ENCODE measurements around the gene MTTP.

MTTP gene

GRCh38 chr4:99654361-99654761 lies 79.7 kb downstream of the MTTP start:
- Histone ChIP-seq H3K4me2 (peak overlapping the region in 2 of 11 experiments; percentile 12 to 18; a peak in 1 of 22 replicates), H3K27me3 (no peaks in the 10 kb centered on the region), H3K4me3 (no peak overlapping the region), H3K9me3 (replicated peaks in 1 of 11) (peaks cover 0 to 35% (median 15%) of the 10 kb centered on the region in 11 experiments; a peak in 15 of 22 replicates), H3K9ac (no peak overlapping the region), H4K20me1 (no peaks in the 10 kb centered on the region), H3K4me1 (peaks cover 0 to 42% (median 15%) of the 10 kb centered on the region in 10 experiments; a peak in 14 of 20 replicates), H3K36me3 (no peaks in the 10 kb centered on the region), H3K27ac (no peak overlapping the region)
- no peak for TF ChIP-seq Cebpa-rat (IDR thresholded peaks at IDR 0.05)

DNA sequence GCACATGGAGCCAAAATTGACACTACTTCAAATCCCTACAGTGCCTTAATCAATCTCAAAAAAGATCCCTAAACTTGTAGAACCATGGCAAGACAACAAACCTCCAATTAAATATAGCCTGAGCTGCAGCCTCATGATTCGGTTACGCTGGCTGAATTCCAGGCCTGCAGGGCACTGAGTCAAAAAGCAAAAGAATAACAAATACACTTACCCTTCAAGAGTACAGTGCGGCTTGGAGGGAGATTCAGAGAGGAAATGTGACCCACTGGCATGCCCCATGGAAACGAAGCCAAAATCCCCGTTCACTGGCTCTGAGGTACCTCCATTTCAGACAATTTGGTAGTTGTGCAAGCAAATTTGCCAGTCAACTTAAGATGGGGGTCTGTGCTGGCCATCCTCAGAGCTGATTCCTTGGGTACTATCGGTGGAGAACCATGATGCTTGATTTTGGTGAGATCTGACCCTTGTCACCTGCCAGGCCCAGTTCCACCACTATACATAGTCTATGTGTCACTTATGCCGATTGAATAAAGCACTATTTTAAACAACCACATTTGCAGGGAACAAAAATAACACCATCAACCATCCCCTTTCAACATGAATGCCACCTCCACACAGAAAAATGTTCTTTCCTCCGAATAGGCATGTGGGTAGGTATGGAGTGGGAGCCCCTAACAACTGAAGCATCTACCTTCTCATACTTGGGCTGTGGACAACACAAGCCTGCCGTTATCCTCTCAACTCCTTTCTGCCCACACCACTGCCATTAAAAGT lies 80.9 kb downstream of the MTTP start:
- Histone ChIP-seq H3K9me3 (replicated peaks in 1 of 11) (peaks cover 0 to 31% (median 15%) of the 10 kb centered on the region in 11 experiments; a peak in 15 of 22 replicates), H3K27me3 (no peaks in the 10 kb centered on the region), H3K4me2 (no peak overlapping the region), H3K9ac (no peak overlapping the region), H3K27ac (no peak overlapping the region), H3K36me3 (no peaks in the 10 kb centered on the region), H3K4me1 (peaks cover 0 to 30% (median 10%) of the 10 kb centered on the region in 10 experiments; a peak in 10 of 20 replicates), H4K20me1 (no peaks in the 10 kb centered on the region), H3K4me3 (no peak overlapping the region)
- no peak for TF ChIP-seq Cebpa-rat (IDR thresholded peaks at IDR 0.05)

DNA sequence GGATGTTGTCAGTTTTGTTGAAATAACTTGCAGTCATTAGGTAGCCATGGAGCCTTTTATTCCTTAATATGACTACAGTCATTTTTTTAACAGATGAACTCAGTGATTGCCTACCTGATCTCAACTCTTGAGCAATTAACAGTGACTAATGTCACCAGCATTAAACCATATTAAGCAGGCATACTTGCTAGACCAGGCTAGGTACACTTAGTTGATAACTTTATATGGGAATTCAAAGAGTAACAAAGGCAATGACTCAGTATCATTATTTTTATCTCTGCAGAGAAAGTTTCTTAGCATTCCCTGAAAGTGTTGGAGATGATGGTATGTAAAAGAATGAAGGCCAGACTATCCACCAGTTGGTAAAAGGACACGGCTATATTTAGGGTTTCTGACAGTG lies 83.2 kb downstream of the MTTP start, which contains the start of gene C4orf54:
Gene C4orf54, minus strand, starts transcription at position 31 of the 400 bp plus-strand sequence. CDS start 3,180 bp downstream, outside the sequence.
- Histone ChIP-seq H3K36me3 (no peaks in the 10 kb centered on the region), H3K4me2 (no peak within 1 kb of the TSS), H3K27ac (no peak within 1 kb of the TSS), H3K27me3 (no peaks in the 10 kb centered on the region), H3K4me1 (peaks cover 0 to 14% (median 5%) of the 10 kb centered on the region in 10 experiments; a peak in 10 of 20 replicates), H3K4me3 (no peak within 1 kb of the TSS), H3K9ac (no peak within 1 kb of the TSS), H3K9me3 (replicated peaks in 1 of 11) (peaks cover 0 to 14% (median 4%) of the 10 kb centered on the region in 11 experiments; a peak in 10 of 22 replicates), H4K20me1 (no peaks in the 10 kb centered on the region)
- no peak for TF ChIP-seq Cebpa-rat (IDR thresholded peaks at IDR 0.05)

GRCh38 chr4:99658666-99659065 lies 84.0 kb downstream of the MTTP start:
- no peak overlapping the region for H3K4me3 ChIP-seq
- no peak overlapping the region for H3K4me2 ChIP-seq
- peaks cover 0 to 8% (median 0%) of the 10 kb centered on the region in 10 experiments; a peak in 3 of 20 replicates for H3K4me1 ChIP-seq
- H3K27ac ChIP-seq: no peak overlapping the region
- no peak for TF ChIP-seq Cebpa-rat (IDR thresholded peaks at IDR 0.05)
- no peaks in the 10 kb centered on the region for H3K27me3 ChIP-seq
- no peak overlapping the region for H3K9ac ChIP-seq
- peaks cover 0 to 8% (median 0%) of the 10 kb centered on the region in 11 experiments; a peak in 1 of 22 replicates for H3K9me3 ChIP-seq (replicated peaks in 1 of 11)
- H4K20me1 ChIP-seq: no peaks in the 10 kb centered on the region
- no peaks in the 10 kb centered on the region for H3K36me3 ChIP-seq

DNA sequence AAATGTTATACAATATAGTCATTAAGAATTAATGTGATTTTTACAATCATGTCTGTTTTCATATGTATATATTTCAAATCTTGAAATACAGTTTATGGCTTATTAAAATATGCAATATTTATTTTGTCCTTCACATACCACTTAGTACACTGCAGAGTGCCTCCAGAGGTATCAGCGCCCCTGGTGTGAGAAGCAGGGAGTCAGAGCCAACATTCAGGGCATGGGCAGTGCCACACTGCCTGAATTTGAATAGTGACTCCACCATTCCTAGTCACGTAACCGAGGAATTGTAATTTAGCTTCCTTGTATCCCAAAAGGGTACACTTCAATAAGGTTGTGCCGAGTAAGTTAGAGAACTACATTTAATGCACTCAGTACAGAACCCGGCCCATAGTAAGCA lies 87.3 kb downstream of the MTTP start:
- no peak overlapping the region for H3K27ac ChIP-seq
- no peak overlapping the region for H3K9ac ChIP-seq
- H3K9me3 ChIP-seq (replicated peaks in 1 of 11): no peaks in the 10 kb centered on the region
- no peak for TF ChIP-seq Cebpa-rat (IDR thresholded peaks at IDR 0.05)
- no peaks in the 10 kb centered on the region for H4K20me1 ChIP-seq
- H3K36me3 ChIP-seq: no peaks in the 10 kb centered on the region
- H3K4me2 ChIP-seq: no peak overlapping the region
- H3K4me3 ChIP-seq: no peak overlapping the region
- H3K27me3 ChIP-seq: no peaks in the 10 kb centered on the region
- H3K4me1 ChIP-seq: no peaks in the 10 kb centered on the region

DNA sequence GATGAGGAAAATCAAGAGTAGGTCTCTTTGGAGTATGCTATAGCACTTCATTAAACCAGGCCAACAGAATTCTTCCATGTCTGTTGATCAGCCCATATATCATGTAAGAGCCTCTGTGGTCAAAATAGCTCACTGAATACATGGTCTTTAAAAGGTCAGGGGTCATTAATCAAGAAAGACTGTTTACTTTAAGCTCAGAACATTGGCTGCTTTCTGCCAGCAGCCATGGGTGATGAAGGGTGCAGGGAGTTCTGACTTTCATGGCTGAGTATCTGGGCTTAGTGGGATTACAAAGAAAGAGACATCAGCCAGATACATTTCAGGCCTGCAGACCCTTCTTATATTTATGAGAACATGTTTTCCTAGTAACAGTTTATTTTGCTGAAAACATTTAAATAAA lies 90.1 kb downstream of the MTTP start:
- Histone ChIP-seq H3K27me3 (no peaks in the 10 kb centered on the region), H3K4me2 (no peak overlapping the region), H3K27ac (no peak overlapping the region), H3K4me1 (no peaks in the 10 kb centered on the region), H3K36me3 (no peaks in the 10 kb centered on the region), H3K4me3 (no peak overlapping the region), H3K9me3 (replicated peaks in 1 of 11) (no peaks in the 10 kb centered on the region), H4K20me1 (no peaks in the 10 kb centered on the region), H3K9ac (no peak overlapping the region)
- TF ChIP-seq Cebpa-rat (IDR thresholded peaks at IDR 0.05): no peak

- Histone ChIP-seq H3K27me3 (no peaks in the 10 kb centered on the region), H3K27ac (no peak overlapping the region)
Measured at GRCh38 chr4:99665983-99666382, 91.4 kb downstream of the MTTP start.

DNA sequence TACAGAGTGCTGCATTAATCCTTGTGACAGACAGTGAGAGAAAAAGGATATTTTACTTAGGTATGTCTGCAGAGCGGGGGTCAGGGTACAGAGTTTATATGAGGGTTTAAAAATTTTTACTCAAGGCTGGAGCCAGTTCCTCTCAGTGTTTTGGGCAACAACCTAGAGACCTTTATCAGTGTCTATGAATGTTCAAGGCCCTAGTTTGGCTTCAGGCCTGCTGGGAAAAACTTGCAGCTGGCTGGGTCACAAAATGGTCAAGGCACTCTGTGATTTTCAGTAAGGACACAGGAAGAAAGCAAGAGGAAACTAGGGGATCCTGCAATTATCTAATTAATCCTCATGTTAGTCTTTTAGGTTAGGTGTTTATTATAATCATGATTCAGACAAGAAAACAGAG lies 93.8 kb downstream of the MTTP start:
- H3K27me3 ChIP-seq: no peaks in the 10 kb centered on the region

More at GRCh38 chr4:99665983-99666382, 91.4 kb downstream of the MTTP start:
- H3K4me2 ChIP-seq: no peak overlapping the region
- no peak for TF ChIP-seq Cebpa-rat (IDR thresholded peaks at IDR 0.05)
- H3K4me3 ChIP-seq: no peak overlapping the region
- no peak overlapping the region for H3K9ac ChIP-seq
- peaks cover 4 to 8% (median 6%) of the 10 kb centered on the region in 11 experiments; a peak in 18 of 22 replicates for H3K9me3 ChIP-seq (replicated peaks in 1 of 11)
- no peaks in the 10 kb centered on the region for H3K4me1 ChIP-seq
- no peaks in the 10 kb centered on the region for H3K36me3 ChIP-seq
- H4K20me1 ChIP-seq: no peaks in the 10 kb centered on the region

GRCh38 chr4:99669084-99669483 lies 94.5 kb downstream of the MTTP start:
- H3K9me3 ChIP-seq (replicated peaks in 1 of 11): peaks cover 33 to 39% (median 37%) of the 10 kb centered on the region in 11 experiments
- no peak overlapping the region for H3K27ac ChIP-seq
- H3K9ac ChIP-seq: no peak overlapping the region
- no peak overlapping the region for H3K4me3 ChIP-seq
- no peaks in the 10 kb centered on the region; a peak in 1 of 22 replicates for H3K36me3 ChIP-seq
- H3K4me1 ChIP-seq: no peaks in the 10 kb centered on the region
- H3K4me2 ChIP-seq: no peak overlapping the region
- H3K27me3 ChIP-seq: no peaks in the 10 kb centered on the region
- no peaks in the 10 kb centered on the region for H4K20me1 ChIP-seq
- no peak for TF ChIP-seq Cebpa-rat (IDR thresholded peaks at IDR 0.05)

More for the DNA sequence above, 93.8 kb downstream of the MTTP start:
- Histone ChIP-seq H3K9ac (no peak overlapping the region), H3K4me3 (no peak overlapping the region), H3K27ac (no peak overlapping the region), H3K4me2 (no peak overlapping the region), H3K36me3 (no peaks in the 10 kb centered on the region; a peak in 1 of 22 replicates), H3K9me3 (replicated peaks in 1 of 11) (peaks cover 29 to 33% (median 30%) of the 10 kb centered on the region in 11 experiments), H4K20me1 (no peaks in the 10 kb centered on the region), H3K4me1 (no peaks in the 10 kb centered on the region)
- no peak for TF ChIP-seq Cebpa-rat (IDR thresholded peaks at IDR 0.05)
